Measurements from ENCODE around the gene KCNMA1.

KCNMA1 gene

DNA sequence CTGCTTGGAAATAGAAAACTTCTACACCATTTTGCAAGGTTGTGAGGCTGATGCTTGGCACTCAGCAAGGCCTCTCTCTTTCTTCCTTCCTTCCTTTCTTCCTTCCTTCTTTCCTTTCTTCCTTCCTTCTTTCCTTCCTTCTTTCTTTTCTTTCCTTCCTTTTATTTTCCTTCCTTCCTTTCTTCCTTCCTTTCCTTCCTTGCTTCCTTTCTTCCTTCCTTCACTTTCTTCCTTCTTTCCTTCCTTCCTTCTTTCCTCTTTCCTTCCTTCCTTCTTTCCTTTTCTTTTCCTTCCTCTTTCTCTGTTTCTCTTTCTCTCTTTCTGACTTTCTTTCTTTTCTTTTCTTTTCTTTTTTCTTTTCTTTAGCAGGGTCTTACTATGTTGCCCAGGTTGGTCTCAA, 460.4 kb downstream of the KCNMA1 start:
- DNase-seq (ENCODE audit: extremely low read depth, low read depth) = no peak
- TF ChIP-seq, protein P1, sequence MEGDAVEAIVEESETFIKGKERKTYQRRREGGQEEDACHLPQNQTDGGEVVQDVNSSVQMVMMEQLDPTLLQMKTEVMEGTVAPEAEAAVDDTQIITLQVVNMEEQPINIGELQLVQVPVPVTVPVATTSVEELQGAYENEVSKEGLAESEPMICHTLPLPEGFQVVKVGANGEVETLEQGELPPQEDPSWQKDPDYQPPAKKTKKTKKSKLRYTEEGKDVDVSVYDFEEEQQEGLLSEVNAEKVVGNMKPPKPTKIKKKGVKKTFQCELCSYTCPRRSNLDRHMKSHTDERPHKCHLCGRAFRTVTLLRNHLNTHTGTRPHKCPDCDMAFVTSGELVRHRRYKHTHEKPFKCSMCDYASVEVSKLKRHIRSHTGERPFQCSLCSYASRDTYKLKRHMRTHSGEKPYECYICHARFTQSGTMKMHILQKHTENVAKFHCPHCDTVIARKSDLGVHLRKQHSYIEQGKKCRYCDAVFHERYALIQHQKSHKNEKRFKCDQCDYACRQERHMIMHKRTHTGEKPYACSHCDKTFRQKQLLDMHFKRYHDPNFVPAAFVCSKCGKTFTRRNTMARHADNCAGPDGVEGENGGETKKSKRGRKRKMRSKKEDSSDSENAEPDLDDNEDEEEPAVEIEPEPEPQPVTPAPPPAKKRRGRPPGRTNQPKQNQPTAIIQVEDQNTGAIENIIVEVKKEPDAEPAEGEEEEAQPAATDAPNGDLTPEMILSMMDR (IDR thresholded peaks at IDR 0.05; ENCODE audit: low read depth, low read length) = no peak

DNA sequence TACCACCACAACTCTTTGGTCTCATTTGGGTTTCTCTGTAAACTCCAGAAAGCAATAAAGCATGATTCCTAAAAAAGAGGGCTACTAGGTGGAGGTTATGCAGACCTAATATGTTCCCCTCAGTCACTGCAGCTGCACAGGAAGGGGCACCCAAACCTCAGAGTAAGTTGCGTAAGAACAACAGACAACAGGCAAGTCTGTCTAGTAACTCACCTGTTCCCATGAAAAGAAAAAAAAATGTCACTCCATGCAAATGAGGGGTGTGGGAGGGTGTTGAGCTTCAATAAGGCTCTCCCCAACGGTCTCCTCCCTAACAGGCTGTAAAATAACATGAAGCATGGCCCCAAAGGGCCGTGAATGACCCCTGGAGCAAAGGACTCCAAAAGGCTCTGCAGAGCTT, 461.4 kb downstream of the KCNMA1 start:
- DNase-seq (ENCODE audit: extremely low read depth, low read depth) = no peak
- TF ChIP-seq, protein P1 (IDR thresholded peaks at IDR 0.05; ENCODE audit: low read depth, low read length) = no peak

- TF ChIP-seq, protein P1 (IDR thresholded peaks at IDR 0.05; ENCODE audit: low read depth, low read length) = no peak
- no peak for DNase-seq (ENCODE audit: extremely low read depth, low read depth)
Measured at GRCh38 chr10:77175631-77176222, 461.9 kb downstream of the KCNMA1 start.

DNA sequence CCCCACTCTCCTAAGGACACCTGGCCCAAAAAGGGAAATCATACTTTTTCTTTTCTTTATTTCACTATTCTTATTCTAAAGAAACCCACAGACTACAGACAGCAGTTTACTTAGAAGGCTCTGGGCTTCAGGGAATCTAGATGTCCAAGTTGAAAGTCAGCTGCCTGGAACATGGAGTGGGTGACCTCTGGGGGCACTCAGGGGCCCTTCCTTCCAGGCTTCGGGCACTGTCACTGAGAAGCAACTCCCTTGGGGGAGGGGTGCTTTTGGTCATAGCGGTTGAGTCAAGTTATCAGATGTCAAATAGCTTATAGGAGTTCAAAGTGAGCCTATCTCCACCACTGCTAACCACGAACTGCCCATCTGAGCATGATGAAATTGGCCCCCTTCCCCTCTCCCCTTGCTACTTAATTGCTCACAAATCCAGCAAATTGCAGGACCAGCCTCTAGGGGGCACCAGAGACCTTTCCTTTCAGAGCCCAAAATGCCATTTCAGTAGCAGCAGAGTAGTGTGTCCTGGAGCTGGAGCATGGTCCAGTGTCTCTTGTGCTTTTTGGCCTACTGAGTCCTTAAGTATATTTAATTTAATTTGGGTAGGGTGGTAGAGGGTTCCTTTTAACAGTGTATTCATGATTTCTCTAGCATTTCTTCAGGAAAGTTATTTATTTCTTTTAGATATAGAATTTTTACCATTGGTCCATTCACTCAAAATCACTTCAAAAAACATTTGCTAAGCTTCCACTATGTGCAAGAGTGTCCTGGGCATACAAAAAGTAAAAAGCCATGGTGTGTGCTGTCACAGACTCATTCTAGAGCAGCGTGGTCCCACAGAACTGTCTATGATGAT, 463.8 kb downstream of the KCNMA1 start:
- DNase-seq (ENCODE audit: extremely low read depth, low read depth) = peak; percentile 62
- TF ChIP-seq, protein P1 (IDR thresholded peaks at IDR 0.05; ENCODE audit: low read depth, low read length) = peak; percentile 87

DNA sequence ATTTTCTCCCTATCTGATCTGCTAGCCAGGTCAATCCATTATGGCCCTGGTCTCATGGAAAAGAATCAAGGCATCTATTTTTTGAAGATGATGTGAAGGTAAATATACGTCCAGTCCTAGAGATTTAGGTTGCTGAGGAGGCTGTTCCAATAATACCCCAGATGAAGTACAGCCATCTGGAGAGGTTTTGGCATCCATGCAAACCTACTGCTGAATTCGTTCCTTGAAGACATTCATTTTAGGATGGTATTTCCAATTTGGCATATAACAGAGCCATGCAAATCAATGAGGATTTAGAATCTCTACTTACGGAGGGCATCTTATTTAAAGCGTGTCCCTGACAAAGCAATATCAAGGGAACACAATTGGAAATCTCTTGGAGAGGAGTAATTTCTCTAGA, 465.5 kb downstream of the KCNMA1 start:
- TF ChIP-seq, protein P1 (IDR thresholded peaks at IDR 0.05; ENCODE audit: low read depth, low read length) = no peak
- DNase-seq (ENCODE audit: extremely low read depth, low read depth) = no peak

DNA sequence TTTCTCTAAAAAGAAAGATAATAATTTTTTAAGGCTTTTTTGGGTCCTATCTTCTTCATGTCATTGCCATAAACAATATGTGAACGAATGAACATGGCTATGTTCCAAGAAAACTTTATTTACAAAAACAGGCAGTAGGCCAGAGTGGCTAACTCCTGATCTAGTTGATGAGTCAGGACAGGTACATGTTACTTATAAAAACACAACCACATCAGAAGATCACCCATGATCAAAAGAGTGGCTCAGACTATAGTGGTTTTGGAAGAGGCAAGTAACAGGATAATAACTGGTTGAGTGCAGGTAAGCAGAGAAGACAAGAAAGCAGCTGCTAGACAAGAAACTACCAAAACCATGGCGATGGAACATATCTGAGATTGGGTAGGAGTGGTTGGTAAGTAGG, 468.7 kb downstream of the KCNMA1 start:
- TF ChIP-seq, protein P1 (IDR thresholded peaks at IDR 0.05; ENCODE audit: low read depth, low read length) = no peak
- DNase-seq (ENCODE audit: extremely low read depth, low read depth) = no peak

GRCh38 chr10:77168161-77168560, 469.4 kb downstream of the KCNMA1 start:
- no peak for DNase-seq (ENCODE audit: extremely low read depth, low read depth)
- TF ChIP-seq, protein P1 (IDR thresholded peaks at IDR 0.05; ENCODE audit: low read depth, low read length) = no peak

Data from AG09319 (cell line).